ENCODE results near the gene SPDYE6. TPM values are rescaled to one million over a fixed set of nuclear protein-coding genes. Genes with fewer than 3 reads are reported as not detected.
"Not testable (repeated sequence)": the region's sequence is repeated elsewhere in the genome, so short reads cannot be mapped to it uniquely, and the experiment has no call there.

SPDYE6 gene
- total RNA-seq, 1 experiment from 2014 or later: not detected

DNA sequence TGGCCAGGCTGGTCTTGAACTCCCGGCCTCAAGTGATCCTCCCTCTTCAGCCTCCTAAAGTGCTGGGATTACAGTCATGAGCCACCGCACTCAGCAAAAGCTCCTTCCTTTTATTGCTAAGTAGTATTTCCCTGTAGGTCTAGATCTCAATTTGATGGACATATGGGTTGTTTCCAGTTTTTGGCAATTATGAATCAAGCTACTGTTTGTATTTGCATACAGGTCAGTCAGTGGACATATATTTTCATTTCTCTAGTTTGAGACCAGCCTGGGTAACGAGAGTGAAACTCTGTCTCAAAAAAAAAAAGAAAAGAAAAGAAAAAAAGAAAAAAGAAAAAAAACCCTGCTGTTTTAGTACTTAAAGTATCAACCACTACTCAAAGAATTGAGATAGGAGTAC, 33.6 kb upstream of the SPDYE6 start:
- Histone ChIP-seq H3K27me3 (ENCODE audit: insufficient read depth, low read depth) (no peaks in the 10 kb centered on the region), H3F3A (ENCODE audit: insufficient read depth, low read depth) (peaks cover 43% of the 10 kb centered on the region), H3K4me3 (no peak overlapping the region), H3K27ac (no peak overlapping the region), H4K20me1 (ENCODE audit: insufficient read depth) (no peaks in the 10 kb centered on the region), H3K9me2 (ENCODE audit: insufficient read depth) (no peaks in the 10 kb centered on the region), H3K4me2 (no peak overlapping the region), H2AFZ (no peak overlapping the region), H3K4me1 (replicated peaks; ENCODE audit: insufficient read depth) (peaks cover 24% of the 10 kb centered on the region), H3K79me2 (ENCODE audit: low read depth) (no peaks in the 10 kb centered on the region), H3K36me3 (ENCODE audit: low read depth) (peaks cover 8% of the 10 kb centered on the region; the same call in 1 of the 2 replicates), H3K9me3 (ENCODE audit: insufficient read depth, low read depth) (no peaks in the 10 kb centered on the region)
- DNase-seq: no peak
- no TSS peak for BruUV-seq (replicated peaks)
- intact Hi-C loops (cut with micrococcal nuclease; ENCODE audit: unreplicated experiment): loop anchor here (1.0 to 10.0 kb wide), 2 partner anchors 111 to 505 kb away; no protein-coding TSS in a partner anchor
- CTCF ChIA-PET: interaction anchor here (0.6 to 0.7 kb wide), 2 partner anchors 77 to 701 kb away, joined by 4 read pairs; no protein-coding TSS in a partner anchor
- POLR2A ChIA-PET (ENCODE audit: unreplicated experiment): no interaction called here
- TF ChIP-seq, protein P1, sequence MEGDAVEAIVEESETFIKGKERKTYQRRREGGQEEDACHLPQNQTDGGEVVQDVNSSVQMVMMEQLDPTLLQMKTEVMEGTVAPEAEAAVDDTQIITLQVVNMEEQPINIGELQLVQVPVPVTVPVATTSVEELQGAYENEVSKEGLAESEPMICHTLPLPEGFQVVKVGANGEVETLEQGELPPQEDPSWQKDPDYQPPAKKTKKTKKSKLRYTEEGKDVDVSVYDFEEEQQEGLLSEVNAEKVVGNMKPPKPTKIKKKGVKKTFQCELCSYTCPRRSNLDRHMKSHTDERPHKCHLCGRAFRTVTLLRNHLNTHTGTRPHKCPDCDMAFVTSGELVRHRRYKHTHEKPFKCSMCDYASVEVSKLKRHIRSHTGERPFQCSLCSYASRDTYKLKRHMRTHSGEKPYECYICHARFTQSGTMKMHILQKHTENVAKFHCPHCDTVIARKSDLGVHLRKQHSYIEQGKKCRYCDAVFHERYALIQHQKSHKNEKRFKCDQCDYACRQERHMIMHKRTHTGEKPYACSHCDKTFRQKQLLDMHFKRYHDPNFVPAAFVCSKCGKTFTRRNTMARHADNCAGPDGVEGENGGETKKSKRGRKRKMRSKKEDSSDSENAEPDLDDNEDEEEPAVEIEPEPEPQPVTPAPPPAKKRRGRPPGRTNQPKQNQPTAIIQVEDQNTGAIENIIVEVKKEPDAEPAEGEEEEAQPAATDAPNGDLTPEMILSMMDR (conservative IDR thresholded peaks at IDR 0.05): no peak
- TF ChIP-seq EZH2 (IDR thresholded peaks at IDR 0.05; ENCODE audit: low read depth): no peak

DNA sequence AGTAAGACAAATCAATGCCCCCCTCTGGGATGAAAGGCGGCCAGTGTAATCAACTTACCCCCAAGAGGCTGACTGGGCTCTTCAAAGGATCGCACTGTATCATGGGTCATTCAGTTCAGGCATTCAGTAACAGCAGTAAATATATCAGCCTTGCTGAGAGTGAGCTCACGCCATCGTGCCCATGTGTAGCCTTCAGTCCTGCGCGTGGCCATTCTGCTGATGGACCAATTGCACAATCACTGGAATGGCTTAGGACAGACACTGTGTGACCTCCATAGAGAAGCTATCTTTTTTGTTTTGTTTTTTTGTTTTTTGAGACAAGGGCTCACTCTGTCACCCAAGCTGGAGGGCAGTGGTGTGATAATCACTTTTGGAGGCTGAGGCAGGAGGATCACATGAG, 30.8 kb upstream of the SPDYE6 start:
- Histone ChIP-seq H3K27me3 (ENCODE audit: insufficient read depth, low read depth) (no peaks in the 10 kb centered on the region), H3K4me1 (replicated peaks; ENCODE audit: insufficient read depth) (no peaks in the 10 kb centered on the region), H3K4me2 (no peak overlapping the region), H4K20me1 (ENCODE audit: insufficient read depth) (no peaks in the 10 kb centered on the region), H3K9me3 (ENCODE audit: insufficient read depth, low read depth) (no peaks in the 10 kb centered on the region), H3K9me2 (ENCODE audit: insufficient read depth) (no peaks in the 10 kb centered on the region), H3K27ac (no peak overlapping the region), H3F3A (ENCODE audit: insufficient read depth, low read depth) (peaks cover 23% of the 10 kb centered on the region), H2AFZ (no peak overlapping the region), H3K36me3 (ENCODE audit: low read depth) (peaks cover 5% of the 10 kb centered on the region; the same call in 1 of the 2 replicates), H3K4me3 (no peak overlapping the region), H3K79me2 (ENCODE audit: low read depth) (no peaks in the 10 kb centered on the region)
- intact Hi-C loops (cut with micrococcal nuclease; ENCODE audit: unreplicated experiment): no loop called here
- TF ChIP-seq, protein P1 (conservative IDR thresholded peaks at IDR 0.05): no peak
- no peak for TF ChIP-seq EZH2 (IDR thresholded peaks at IDR 0.05; ENCODE audit: low read depth)
- BruUV-seq (replicated peaks): no TSS peak
- POLR2A ChIA-PET (ENCODE audit: unreplicated experiment): interaction anchor here (0.7 kb wide), 1 partner anchor 76 kb away, joined by 3 read pairs; no protein-coding TSS in a partner anchor
- no peak for DNase-seq
- CTCF ChIA-PET: no interaction called here

DNA sequence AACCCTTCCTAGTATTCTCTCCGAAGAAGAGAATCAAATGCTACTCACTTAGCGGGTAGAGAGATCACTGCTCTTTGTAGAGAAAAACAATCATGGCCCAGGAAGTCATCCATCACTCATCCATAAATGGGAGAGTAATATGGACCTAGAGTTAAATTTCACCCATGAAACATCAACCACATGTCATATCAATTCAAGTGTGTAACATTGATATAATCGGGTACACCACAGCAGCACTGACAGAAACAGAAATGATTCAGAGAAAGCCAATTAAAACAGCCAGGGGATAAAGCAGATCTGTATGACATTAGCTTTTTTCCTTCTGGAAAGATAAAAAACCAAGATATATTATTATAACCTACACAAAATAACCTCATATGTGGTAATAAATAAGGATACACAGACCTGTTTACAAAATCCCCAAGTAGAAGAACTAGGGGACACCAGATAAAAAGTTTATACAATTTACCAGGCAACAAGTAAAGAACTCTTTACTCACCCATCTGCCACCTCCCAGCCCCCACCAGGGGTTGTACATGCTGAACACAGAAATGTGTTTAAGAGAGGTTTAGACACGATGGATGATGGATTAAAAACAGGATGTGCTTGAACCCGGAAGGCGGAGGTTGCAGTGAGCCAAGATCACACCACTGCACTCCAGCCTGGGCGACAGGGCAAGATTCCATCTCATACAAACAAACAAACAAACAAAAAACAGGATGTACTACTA, 25.6 kb upstream of the SPDYE6 start:
- BruUV-seq (replicated peaks); H3K79me2 ChIP-seq (ENCODE audit: low read depth); DNase-seq; H3K9me3 ChIP-seq (ENCODE audit: insufficient read depth, low read depth); H2AFZ ChIP-seq; H3K27ac ChIP-seq; H3K4me3 ChIP-seq; H3K36me3 ChIP-seq (ENCODE audit: low read depth); H3K4me2 ChIP-seq; POLR2A ChIA-PET (ENCODE audit: unreplicated experiment); H3F3A ChIP-seq (ENCODE audit: insufficient read depth, low read depth); CTCF ChIA-PET; H4K20me1 ChIP-seq (ENCODE audit: insufficient read depth); H3K9me2 ChIP-seq (ENCODE audit: insufficient read depth); H3K27me3 ChIP-seq (ENCODE audit: insufficient read depth, low read depth); H3K4me1 ChIP-seq (replicated peaks; ENCODE audit: insufficient read depth); intact Hi-C loops (cut with micrococcal nuclease; ENCODE audit: unreplicated experiment): not testable (repeated sequence)

DNA sequence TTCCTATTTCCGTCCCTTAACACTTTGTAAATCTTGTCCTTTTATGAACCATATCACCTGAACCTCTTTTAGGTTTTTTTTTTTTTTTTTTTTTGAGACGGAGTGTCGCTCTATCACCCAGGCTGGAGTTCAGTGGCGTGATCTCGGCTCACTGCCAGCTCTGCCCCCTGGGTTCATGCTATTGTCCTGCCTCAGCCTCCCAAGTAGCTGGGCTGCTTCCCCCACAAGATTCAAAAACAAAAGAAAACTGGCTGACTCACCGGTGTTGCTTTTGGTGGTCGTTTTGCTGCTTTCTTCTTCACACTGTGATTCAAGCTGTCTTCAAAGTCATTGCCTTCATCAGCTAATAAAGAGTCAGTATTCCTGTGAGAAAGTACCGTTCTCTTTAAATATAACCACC, 24.6 kb upstream of the SPDYE6 start:
- CTCF ChIA-PET: interaction anchor here (0.6 to 0.7 kb wide), 2 partner anchors 53 to 749 kb away, joined by 4 to 5 read pairs; no protein-coding TSS in a partner anchor
- DNase-seq; BruUV-seq (replicated peaks); H3K4me1 ChIP-seq (replicated peaks; ENCODE audit: insufficient read depth); H3K27ac ChIP-seq; H2AFZ ChIP-seq; H3K9me2 ChIP-seq (ENCODE audit: insufficient read depth); H3K36me3 ChIP-seq (ENCODE audit: low read depth); H3K4me2 ChIP-seq; H3K9me3 ChIP-seq (ENCODE audit: insufficient read depth, low read depth); H3K79me2 ChIP-seq (ENCODE audit: low read depth); H3F3A ChIP-seq (ENCODE audit: insufficient read depth, low read depth); intact Hi-C loops (cut with micrococcal nuclease; ENCODE audit: unreplicated experiment); H3K27me3 ChIP-seq (ENCODE audit: insufficient read depth, low read depth); POLR2A ChIA-PET (ENCODE audit: unreplicated experiment); H4K20me1 ChIP-seq (ENCODE audit: insufficient read depth); H3K4me3 ChIP-seq: not testable (repeated sequence)
